IPS-NIHi11 (cell line): ENCODE data around the gene SLMAP.
"Not testable (repeated sequence)": the region's sequence is repeated elsewhere in the genome, so short reads cannot be mapped to it uniquely, and the experiment has no call there.

Experiments used
- DNase-seq: peaks from one replicate; pipeline ENCODE4 v3.0.0; 2012; ENCODE audit warnings: mixed read lengths, low spot score

SLMAP gene

DNA sequence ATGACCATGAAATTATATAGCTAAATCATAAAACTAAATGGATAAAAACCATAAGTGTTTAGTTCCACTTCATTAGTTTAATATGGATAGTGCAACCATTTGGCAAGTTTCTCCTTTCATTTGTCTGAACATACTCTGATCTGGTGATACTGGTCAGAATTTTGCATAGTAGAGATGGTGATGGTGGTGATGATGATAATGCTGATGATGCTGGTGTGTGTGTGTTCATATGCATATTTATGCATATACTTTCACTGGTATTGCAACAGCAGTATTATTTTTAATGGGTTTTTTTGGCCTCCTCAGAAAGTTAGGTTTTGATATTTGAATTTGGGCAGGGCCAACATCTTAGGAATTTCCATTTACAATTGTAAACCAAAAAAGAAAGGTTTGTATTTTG is 76.4 kb downstream of the SLMAP start:
- no peak for DNase-seq

- DNase-seq, result no peak
Observed at GRCh38 chr3:57832900-57833313, 76.8 kb downstream of the SLMAP start.

- no peak for DNase-seq
Observed at GRCh38 chr3:57833763-57834162, 77.7 kb downstream of the SLMAP start.

DNA sequence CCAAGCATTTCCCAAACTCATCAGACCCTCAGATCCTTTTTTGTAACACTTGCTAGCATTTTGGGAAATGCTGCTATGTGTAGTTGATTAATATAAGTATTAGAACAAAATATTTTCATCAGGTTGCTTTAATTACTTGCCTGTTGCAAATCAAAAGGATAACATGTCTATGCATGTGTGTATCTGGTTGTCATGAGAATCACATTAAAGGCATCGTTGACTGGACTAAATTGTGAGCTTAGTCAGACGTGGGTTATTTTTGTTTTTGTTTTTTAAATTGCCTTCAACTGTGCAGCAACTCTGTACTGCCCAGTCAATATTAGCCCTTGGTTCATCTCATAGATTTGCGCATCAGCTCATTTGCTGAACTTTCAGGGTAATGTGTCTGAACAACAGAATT is 81.6 kb downstream of the SLMAP start:
- no peak for DNase-seq

DNA sequence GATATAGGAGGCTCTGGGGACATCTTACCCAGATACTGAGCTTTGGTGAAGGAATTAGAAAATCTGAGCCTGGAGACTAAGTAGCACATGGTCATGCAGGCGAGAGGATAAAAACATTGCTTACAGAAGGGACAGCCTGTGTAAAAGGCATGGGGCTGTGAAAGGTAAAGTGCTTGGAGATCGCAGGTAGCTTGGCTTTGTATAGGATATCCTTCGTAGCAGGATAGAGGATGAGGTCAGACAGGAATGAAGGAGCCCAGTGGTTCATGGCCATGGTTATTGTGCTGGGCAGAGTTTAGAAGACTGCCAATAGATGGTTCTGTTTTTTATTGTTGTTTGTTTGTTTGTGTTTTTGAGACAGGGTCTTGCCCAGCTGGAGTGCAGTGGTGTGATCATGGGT is 82.5 kb downstream of the SLMAP start:
- DNase-seq, result no peak

DNA sequence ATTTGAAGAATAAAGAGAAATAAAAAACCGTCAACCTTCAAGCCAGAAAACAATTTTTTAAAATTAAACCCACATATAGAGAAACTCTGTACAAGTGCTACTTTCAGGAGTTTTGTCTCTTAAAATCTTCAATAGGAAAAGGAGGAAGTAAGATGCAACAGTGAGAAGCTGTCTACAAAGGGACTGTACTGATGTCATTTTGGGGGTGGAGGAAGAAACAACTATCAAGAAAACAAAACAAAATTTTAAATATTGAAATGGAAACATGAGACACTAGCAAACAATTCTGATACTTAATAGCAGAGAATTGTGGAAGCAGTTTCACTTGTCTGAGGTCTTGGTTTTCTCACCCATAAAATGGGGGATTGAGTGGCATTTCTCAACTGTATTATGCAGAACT is 84.4 kb downstream of the SLMAP start:
- DNase-seq, result no peak

DNA sequence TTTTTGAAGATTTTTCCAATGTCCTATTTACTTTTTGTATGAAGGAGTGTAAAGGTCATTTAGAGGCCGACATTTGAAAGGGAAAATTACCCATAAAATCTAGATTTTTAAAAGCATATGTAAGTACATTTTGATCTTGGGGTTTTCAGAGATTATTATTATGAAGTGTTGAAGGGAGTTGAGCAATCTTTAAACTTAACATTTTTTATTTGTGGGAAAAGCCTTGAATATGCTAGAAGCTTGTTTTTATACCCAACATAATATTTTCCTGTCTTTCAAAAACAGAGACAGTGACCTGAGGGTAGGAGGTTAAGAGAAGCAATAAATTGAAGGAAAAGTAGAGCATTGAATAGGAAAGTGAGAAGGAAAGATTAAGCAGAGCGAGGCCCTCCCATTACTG is 85.7 kb downstream of the SLMAP start:
- DNase-seq, result no peak

DNA sequence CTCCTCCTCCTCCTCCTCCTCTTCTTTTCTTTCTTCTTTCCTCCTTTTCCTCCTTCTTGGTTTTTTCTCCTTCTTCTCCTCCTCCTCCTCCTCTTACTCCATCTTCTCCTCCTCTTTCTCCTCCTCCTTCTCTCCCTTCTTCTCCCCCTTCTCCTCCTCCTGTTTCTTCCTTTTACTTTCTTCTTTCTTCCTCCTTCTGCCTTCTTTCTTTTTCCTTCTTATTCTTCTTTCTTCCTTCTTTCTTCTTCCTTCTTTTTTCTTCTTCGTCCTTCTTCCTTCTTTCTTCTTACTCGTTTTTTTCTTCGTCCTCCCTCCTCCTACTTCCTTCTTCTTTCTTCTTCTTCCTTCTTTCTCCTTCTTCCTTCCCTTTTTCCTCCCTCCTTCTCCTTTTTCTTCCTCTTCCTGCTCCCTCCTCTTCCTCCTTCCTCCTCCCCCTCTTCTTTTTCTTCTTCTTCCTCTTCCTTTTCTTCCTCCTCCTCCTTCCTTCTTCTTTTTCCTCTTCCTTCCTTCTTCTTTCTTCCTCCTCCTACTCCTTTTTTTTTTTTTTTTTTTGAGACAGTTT is 92.1 kb downstream of the SLMAP start:
- no peak for DNase-seq

- DNase-seq, result no peak
Observed at GRCh38 chr3:57851304-57851703, 95.2 kb downstream of the SLMAP start.

- DNase-seq, result peak; percentile 11
Observed at GRCh38 chr3:57852896-57853295, 96.8 kb downstream of the SLMAP start.

GRCh38 chr3:57855281-57855680 is 99.2 kb downstream of the SLMAP start:
- DNase-seq, result no peak

GRCh38 chr3:57855943-57856342 is 99.8 kb downstream of the SLMAP start:
- DNase-seq, result no peak

GRCh38 chr3:57856675-57857074 is 100.6 kb downstream of the SLMAP start:
- DNase-seq, result no peak

- no peak for DNase-seq
Observed at GRCh38 chr3:57862894-57863293, 106.8 kb downstream of the SLMAP start.

GRCh38 chr3:57863380-57863779 is 107.3 kb downstream of the SLMAP start:
- DNase-seq, result no peak

DNA sequence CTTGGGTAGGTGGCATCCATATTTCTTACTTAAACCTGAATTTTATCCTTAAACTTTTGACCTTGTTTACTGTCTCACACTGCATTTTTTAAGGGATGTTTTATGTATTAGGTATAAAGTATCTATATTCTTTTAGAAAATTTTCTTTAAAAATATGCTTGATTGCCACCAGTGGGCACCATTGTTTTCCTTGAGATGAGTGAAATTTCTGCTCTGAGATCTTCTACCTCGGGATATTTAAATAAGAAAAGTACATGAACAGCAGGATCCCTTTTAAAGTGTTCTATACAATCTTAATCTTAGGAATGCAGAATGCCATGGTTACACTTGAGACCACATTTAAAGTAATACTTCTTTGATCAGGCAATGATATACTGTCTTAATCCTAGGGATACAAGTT is 108.7 kb downstream of the SLMAP start:
- peak; percentile 7 for DNase-seq

DNA sequence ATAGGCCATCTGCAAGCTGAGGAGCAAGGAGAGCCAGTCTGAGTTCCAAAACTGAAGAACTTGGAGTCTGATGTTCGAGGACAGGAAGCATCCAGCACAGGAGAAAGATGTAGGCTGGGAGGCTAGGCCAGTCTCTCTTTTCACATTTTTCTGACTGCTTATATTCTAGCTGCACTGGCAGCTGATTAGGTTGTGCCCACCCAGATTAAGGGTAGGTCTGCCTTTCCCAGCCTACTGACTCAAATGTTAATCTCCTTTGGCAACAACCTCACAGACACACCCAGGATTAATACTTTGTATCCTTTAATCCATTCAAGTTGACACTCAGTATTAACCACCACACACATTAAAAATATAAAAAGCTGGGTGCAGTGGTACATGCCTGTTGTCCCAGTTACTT is 113.0 kb downstream of the SLMAP start:
- not testable (repeated sequence) for DNase-seq

DNA sequence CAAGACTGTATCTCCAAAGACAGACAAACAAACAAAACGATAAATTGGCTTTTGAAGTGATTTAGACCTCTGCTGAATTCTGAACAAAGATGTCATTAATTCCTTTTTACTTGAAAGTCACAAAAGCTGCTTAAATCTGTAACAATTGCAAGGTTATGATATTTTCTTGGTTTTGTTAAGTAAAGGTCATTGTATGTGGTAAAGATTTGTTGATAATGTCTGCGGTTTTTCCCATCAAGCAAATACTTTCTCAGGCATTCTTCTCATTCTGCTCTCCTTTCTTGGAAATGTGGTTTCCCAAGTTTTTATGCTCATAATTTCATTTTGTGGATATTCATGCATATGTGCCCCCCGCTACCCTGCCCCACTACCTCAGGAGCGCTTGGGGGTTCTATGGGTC is 116.5 kb downstream of the SLMAP start:
- DNase-seq, result no peak

DNA sequence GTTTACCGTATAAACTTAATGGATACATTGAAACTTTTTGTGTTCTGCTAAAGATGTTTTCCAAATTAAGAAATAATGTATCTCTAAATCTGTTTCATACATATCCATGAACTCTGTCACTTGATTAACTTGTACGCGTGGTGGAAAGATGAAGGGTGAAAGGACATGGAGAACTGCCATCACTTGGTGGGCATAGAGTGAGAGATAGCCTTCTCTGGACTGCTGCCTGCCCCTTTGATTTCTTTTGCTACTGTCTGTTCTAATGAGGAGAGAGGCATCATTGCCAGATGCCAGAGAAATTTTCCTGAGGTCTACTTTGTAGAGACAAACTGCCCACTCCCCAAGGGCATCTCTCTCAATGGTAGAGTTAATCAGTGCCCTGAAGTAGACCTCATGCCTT is 120.5 kb downstream of the SLMAP start:
- no peak for DNase-seq

GRCh38 chr3:57877116-57877515 is 121.0 kb downstream of the SLMAP start:
- DNase-seq, result no peak

GRCh38 chr3:57884436-57884835 is 128.3 kb downstream of the SLMAP start:
- not testable (repeated sequence) for DNase-seq

DNA sequence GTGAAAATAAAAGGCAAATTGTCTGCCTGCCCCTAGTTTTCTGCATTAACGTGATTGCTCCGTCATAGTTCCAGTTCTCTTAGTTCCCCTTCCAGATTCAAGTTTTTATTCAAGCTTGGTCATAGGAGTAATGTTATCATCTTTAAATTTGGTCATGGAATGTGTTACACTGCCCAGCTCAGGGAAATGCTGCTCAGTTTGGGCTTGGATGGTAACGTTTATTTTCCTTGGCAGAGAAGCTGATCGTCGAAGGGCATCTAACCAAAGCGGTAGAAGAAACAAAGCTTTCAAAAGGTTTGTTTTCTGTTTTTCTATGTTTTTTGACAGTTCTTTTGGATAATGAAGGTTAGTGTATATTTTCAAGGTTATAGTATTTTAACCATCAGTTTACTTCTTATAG is 133.7 kb downstream of the SLMAP start:
- no peak for DNase-seq

DNA sequence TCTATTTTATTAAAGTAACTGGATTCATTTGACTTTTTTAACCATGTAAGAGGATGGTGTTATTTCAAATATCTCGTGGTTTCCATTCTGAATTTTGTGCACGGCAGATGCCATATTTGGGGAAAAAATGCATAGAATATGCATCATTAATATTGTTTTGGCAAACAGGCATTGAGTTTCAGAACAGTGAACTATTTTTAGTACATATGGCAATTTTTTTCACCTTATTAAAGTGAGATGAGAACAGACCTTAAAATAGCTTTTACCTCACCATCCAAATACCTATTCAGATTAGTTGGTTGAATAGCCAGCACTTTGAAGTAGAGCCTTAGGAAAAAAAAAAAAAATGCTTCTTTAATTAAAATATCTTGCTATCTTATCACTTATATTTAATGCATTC is 134.8 kb downstream of the SLMAP start:
- DNase-seq, result no peak

GRCh38 chr3:57892423-57892822 is 136.3 kb downstream of the SLMAP start:
- DNase-seq, result no peak

- DNase-seq, result no peak
Observed at GRCh38 chr3:57893156-57893555, 137.0 kb downstream of the SLMAP start.
